GM21737 (cell line): ENCODE data around the gene CNTNAP2.
"Not testable (repeated sequence)": the region's sequence is repeated elsewhere in the genome, so short reads cannot be mapped to it uniquely, and the experiment has no call there.

Experiments
- ATAC-seq: cut with Tn5 transposase; IDR thresholded peaks from one replicate; pipeline ENCODE4 v1.9.1; 2021; ENCODE audit warnings: mild to moderate bottlenecking, moderate library complexity; ENCODE audit not compliant: unreplicated experiment

Gene CNTNAP2

DNA sequence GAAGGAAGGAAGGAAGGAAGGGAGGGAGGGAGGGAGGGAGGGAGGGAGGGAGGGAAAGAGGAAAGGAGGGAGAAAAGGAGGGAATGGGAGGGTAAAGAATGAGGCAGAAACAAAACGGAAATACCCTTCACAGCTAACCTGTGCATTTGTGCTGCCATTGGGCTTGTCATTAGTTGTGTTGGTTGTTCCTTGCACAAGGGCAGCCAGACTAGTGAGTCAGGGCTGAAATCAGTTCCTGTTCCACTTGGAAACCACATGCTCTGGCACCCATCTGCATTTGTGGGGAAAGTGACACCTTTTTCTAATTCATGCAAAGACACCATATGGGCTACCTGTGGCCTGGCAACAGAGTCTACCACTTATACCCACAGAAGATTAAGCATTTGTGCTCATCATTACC is 1469.9 kb downstream of the CNTNAP2 start:
- ATAC-seq: no peak

DNA sequence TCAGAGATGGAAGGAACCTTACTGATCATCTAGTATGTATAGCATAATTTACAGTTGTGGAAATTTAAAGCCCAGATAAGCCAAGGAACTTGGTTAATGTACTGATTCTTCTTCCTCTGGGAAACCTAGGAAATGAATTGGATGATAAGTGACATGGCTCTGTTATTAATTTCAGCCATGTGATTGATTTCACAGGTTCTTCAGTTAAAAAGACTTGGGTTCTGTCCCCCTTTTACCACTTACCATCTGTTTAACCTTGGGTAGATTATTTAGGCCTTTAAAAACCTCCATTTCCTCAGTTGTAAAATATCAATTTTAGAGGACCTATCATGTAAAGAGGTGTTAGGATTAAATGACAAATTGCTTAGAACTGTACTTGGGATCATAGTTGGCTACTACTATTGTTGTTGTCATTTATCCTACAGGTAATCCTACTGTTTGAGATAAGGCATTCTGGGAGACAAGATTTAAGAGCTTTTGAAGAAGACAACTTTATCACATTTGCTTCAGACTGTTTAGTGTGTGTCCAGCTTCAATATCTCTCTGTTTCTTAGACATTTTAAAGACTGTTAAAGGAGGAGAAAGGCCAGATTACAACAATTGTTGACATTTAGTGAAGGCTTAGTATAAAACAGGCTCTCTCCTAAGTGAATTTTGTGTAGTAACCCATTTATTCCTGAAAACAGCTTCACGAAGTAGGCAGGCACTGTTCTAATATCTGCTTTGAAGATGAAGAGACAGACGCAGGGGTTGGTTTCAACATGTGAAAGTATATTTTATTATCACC is 1476.9 kb downstream of the CNTNAP2 start:
- ATAC-seq: no peak

DNA sequence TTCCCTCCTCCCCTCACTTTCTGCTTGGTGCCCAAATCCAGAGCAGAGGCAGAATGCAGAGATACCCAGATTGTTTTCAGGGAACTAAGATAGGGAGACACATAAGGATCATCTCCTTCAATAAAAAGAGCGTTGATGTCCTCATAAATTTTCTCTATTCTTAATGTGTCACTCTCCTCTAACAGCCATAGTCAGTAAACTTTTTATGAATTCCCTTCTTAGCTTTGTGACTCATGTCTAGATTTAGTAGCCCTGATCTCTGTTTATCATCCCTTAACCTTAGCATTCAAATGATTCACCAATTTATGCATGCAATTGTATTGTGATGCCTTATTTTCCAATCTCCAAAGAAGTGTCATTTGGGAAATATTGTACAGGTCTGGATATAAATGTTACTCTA is 1478.4 kb downstream of the CNTNAP2 start:
- no peak for ATAC-seq

DNA sequence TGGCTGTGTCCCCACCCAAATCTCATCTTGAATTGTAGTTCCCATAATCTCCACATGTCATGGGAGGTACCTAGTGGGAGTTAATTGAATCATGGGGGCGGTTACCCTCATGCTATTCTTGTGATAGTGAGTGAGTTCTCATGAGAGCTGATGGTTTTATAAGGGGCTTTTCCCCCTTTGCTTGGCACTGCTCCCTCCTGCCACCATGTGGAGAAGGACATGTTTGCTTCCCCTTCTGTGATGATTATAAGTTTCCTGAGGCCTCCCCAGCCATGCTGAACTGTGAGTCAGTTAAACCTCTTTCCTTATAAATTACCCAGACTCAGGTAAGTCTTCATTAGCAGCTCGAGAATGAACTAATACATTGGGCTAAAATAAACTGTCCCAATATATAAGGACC is 1482.1 kb downstream of the CNTNAP2 start:
- ATAC-seq: not testable (repeated sequence)

DNA sequence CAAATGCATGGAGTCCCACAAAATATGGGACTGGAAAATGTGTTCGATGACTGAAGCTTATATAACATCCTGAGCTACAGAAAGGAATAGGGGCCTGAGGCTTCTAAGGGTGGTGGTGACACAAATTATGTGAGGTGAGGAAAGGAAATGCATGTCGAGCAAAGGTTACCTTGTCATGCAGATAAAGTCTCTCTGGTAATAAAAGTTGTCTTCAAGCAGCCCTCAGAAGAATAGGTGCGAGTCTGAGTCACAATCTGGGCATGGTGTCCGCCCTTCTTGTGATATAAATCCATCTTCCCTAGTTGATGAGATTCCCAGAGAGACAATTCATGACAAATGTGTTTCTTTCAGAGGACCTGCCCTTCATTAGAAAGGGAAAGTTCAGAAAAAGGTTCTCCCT is 1488.7 kb downstream of the CNTNAP2 start:
- no peak for ATAC-seq

DNA sequence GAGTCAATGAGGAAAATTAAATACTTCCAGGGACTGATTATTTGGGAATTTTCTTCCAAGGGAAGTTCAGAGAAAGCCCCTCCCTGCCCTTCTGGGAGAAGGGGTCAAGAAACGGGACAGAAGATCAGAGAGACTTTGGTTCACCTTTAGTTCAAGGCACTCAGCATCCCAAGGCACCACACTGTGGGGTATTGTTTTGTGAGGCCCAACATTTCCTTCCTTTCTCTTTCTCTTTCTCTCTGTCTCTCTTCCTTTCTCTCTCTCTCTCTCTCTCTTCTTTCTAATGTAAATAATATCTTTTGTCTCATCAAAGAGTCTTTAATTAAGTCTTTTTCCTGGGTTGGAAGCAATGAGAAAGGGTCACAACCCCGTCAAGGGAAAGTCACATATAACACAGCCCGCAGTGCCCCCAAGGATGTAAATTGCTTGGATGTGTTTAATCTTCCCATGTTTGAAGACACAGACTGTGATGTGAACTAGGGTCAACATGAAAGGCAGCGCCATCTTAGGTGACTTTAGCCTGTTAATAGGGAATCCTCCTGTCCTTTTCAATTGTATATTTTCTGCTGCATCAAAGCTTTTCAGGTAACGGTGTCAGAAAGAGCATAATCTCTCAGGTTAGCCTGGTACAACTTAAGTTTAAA is 1490.7 kb downstream of the CNTNAP2 start:
- no peak for ATAC-seq

DNA sequence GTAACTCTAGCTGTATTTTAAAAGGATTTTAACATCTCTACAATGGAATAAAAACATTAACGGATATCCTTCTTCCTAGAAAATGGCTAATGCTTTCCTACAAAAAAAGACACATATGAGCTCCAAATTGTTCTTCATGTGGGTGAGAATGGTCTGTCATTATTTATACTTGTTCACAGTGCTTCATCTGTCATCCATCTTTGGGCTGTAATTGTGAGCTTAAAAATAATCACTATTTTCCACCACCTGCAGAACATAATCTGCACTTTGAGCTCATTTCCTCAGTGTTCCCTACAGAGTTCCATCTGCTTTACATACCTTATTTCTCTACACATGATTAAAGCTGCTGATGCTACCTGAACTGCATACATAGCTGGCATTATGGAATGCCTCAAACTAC is 1494.8 kb downstream of the CNTNAP2 start:
- no peak for ATAC-seq

DNA sequence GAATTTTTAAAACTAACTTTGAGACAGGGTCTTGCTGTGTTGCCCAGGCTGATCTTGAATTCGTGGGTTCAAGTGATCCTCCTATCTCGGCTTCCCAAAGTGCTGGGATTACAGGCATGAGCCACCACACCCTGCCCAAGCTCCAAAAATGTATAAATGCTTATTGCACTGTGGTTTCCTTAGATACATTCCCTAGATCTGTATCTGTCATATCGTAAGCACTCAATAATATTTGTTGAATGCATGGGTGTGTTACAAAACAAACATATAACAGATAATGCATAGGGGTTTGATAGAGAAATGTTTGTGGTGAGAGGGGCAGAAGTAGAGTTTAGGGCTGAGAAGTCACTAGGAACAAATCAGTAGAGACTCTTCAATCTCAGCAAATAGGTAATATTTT is 1518.7 kb downstream of the CNTNAP2 start:
- no peak for ATAC-seq

DNA sequence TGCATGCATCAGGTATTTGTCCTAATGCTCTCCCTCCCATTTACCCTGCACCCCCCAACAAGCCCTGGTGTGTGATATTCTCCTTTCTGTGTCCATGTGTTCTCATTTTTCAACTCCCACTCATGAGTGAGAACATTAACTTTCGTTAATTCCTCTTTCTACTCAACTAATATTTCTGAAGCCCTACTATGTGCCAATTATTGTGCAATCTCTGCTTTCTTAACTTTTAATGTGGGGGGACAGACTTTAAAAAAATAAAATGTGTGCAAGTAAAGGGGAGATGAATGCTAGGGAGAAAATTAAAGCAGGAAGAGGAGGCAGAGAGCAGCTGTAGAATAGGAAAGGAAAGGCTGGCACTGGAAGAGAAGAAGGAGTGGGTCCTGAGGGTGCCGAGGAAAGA is 1520.0 kb downstream of the CNTNAP2 start:
- ATAC-seq: no peak

DNA sequence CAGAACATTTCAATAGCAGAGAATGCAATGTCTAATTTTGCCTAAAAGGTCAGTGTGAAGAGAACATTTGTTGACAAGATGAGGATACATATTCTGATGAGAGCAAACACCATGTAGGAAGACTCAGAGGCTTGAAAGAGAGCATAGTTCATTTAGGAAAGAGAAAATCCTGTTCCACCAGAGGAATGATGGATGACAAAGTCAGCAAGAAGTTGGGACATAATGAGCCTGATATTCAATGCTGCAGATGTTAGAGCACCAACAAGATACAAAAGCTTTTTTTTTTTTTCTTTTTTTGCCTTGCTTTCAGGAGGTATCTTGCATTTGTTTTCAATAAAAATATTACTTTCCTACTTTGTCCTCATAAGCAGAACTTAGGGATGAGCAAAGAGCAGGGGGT is 1522.0 kb downstream of the CNTNAP2 start:
- no peak for ATAC-seq

DNA sequence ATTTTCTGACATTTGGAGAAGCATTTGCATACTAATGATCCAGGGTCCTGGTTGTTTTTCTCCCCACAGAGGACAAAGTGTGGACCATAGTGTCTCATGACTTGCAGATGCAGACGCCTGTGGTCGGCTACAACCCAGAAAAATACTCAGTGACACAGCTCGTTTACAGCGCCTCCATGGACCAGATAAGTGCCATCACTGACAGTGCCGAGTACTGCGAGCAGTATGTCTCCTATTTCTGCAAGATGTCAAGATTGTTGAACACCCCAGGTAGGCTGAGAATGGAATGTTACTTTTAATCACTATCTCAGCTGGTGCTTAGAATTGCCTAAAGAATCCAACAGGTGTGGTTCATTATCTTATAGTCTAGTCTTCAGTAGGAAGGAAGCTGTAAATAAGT is 1522.4 kb downstream of the CNTNAP2 start:
- no peak for ATAC-seq

DNA sequence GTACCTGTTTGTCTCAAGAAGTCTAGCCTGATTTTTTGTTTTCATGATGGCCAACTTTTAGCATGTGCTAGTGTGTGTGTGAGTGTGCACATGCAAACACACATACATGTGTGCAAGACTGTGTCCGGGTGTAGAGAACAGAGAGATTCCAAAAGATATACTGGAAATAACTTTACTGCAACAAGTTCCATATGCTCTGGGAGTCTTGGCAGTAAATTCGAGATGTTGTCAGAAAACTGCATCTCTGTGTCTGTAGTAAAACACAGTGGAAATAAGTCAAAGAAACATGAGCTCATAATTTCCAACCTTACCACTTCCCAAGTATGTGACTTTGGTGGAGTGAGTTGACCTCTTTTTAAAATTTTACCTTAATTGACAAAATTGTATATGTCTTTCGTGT is 1523.2 kb downstream of the CNTNAP2 start:
- ATAC-seq: no peak

DNA sequence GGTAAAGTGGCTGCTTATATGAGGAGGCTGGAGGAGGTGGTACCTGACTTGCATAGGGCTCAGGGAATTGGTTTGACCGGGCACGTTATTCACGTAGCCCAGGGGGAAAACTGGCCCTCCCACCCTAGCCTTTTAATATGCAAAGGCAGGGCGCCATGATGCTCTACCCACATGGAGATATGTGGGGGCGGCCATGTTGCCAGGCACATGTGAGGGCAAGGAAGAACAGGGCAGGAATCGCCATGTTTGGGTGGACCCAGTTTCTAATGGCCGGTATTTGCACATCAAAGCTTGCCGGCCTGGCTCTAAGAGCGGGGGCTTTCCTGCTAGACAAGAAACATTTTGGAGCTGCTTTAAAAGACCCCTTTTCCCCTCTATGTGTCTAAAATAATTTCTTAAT is 1524.2 kb downstream of the CNTNAP2 start:
- no peak for ATAC-seq

DNA sequence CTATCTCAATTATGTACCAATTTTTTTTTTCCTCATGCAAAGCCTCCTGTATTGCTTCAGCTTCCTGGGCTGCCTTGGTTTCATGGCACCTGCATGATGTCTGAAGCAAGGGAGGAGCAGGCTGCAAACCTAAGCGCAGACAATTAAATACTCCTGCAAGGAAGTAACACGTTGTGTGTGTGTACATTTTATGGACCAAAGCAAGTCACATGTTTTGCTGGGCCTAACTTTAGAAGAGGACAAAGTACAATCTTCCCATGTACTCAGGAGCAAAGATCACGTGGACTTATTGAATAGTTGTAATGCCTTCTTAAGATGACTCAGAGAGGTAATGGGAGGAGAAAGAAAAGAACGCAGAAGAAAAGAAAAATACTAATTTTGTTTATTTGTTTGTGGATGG is 1530.0 kb downstream of the CNTNAP2 start:
- no peak for ATAC-seq

DNA sequence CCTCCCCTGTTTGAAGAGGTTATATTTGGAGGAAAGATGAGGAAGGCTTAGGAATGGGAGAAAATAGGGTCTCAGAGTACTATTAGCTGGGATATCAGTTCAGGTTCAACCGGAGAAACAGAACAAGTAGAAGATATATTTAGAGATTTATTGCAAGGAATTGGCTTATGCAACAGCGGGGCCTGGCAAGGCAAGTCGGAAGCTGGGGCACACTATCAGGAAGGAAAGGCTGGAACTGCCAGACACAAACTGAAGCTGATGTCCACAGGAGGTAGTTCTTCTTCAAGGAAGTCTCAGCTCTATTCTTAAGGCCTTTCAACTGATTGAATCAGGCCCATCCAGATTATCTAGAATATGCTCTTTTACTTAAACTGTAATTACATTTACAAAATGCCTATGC is 1534.4 kb downstream of the CNTNAP2 start:
- no peak for ATAC-seq

DNA sequence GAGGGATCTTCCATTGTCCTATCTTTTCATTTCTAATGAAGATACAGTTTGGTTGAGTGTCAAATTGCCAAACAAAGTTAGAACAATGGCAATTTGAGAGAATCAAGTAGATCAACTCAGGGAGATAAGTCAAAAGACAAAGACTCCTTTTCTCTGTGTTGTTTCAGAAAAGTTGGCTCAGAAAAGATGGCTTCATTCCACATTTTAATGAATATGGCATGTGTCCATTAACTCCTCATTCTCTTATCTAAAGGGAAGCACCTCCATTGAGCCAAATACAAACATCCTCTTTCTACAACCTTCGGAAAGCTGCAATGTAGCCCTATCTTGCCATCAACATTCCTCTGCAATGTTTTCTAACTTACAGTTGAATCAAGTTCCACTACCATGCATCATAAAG is 1535.0 kb downstream of the CNTNAP2 start:
- ATAC-seq: no peak

DNA sequence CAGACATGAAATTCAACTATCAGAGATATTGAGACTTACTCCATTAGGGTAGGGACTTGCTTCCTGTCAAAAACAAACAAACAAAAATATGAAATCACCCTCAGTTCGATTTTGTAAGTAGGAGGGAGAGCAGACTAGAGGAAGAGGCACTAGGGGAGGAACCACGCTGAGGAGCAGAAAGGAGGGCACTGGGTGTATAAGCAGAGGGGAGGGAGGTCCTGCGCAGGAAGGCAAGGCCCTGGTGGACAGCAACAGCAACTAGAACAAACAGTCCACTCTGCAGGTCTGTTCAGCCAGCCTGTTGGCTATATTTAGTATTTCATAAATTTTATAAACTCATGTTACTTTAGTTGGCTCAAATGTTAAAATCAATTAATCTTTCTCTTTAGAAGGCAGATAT is 1536.9 kb downstream of the CNTNAP2 start:
- no peak for ATAC-seq

DNA sequence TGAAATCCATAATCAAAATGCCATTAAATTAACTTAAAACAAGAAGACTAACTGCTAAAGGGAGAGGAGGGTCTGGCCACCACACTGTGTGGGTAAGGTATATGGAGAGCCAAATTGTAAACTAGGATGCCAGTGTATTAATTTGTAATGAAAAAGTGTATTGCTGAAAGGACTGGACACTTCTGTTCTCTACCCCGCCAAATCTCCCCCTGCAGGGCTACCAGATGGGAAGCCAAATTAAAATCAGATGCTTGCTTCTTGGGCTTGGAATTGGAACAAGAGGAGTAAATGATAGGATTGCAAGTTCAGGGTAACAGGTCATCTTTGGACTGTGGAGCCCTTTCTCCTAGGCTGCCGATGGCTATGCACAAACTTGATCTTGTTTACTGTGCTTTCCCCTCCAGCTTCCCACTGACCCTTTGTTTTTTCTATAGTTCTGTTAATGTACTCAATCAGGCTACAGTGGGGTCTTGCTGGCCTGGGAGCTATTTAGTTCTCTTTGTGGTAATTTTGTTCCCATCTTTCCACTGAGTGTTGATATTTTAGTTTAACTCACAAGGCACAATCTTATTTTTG is 1541.9 kb downstream of the CNTNAP2 start:
- ATAC-seq: no peak

DNA sequence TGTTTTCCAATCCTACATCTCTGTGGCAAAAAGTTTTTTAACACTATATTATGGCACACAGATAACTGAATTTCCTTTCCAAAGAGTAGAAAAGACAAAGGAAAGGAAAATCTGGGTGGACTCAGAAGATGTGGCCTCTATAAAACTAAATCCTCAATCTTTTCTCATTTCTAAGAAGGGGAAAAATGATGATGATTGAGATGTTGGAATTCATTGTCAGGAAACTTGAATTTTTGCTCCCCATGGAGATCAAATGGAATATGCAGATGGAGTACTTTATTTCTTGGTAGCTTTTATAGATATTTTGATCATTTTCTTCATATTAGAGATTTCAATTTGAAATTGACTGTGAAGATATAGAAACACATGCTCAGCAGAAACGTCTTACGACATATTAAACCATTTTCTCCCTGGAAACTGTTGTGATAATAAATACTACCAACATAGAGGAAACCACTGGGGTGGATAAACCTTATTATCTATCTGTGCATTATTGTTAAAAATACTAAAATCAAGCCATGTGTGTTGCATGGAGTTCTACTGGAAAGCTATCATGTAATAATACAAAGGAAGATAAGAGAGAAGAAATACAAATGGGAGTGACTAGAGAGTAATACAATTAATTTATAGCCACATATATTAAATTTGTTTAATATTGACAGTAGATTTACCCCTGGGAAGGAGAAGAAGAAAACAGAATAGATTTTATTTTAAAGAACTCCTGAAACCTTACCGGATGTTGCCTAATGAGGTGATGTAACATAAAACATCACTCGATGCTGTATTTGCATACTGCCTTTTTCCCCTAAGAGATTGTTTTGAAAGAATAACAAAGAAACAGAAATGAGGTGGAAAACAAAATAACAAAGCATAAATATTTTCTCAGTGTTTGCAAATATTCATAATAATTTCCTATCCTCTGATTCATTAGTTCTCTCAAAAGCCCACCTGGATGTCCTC is 1542.7 kb downstream of the CNTNAP2 start:
- no peak for ATAC-seq

DNA sequence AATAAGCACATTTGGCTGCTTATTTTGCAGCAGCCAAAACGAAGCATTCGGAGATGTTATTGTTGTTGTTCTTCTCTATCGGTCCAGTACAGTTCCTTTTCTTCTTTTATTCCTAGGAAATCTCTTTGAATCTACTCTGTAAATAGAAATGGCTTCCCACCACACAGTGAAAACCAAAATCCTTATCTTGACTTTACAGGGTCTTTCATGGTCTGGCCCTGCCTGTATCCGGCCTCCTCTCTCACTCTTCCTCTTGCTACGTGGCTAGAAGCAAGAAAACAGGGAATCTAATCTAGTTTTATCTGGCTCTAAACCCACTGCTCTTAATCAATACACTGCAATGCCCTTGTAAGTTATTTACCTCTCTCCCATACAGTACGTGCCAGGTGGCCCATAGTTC is 1547.9 kb downstream of the CNTNAP2 start:
- no peak for ATAC-seq

DNA sequence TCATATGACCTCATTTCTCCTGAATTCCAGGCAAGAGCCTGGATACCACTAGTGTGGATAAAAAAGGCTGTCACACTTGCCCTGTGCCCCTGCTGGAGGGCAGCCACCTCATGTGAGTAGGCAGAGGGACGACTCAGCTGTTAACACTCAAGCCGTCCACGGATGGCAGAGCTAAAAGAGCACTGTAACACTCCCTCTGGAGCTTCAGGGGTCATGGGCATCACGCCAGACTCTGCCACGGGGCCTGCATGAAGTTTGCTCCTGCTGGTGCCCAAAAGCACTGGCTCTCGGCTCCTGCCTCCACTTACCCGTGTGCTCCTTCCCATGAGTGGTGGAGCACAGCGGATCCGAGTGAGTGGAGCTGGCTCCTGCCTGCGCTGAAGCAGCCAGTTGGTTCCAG is 1554.2 kb downstream of the CNTNAP2 start:
- ATAC-seq: no peak
